ENCODE measurements around the gene TRIM69. TPM values are rescaled to one million over a fixed set of nuclear protein-coding genes. Genes with fewer than 3 reads are reported as not detected.
"Not testable (repeated sequence)": the region's sequence is repeated elsewhere in the genome, so short reads cannot be mapped to it uniquely, and the experiment has no call there.

TRIM69 gene
- total RNA-seq (ENCODE audit: low replicate concordance), result 24.9 and 30.9 TPM in 2 replicates
- long read RNA-seq, transcript TRIM69-207 (2 exons, 3,190 nt), result major isoform, 148 of 154 reads
- long read RNA-seq, partial matches to known transcripts, result 0 of 154 reads
- long read RNA-seq, other reads (novel, unspliced or antisense), result 6 of 154 reads

- peaks cover 6% of the 10 kb centered on the region for H3K36me3 Mint-ChIP-seq
- H3K9me3 Mint-ChIP-seq, result no peaks in the 10 kb centered on the region
- H3K27ac Mint-ChIP-seq, result peak within 1 kb of the TSS; percentile 12
- no peak for TF ChIP-seq CTCF (conservative IDR thresholded peaks at IDR 0.05)
- H3K27me3 Mint-ChIP-seq, result no peaks in the 10 kb centered on the region
- no peak within 1 kb of the TSS for H3K4me3 Mint-ChIP-seq
- H3K4me1 Mint-ChIP-seq (ENCODE audit: unreplicated experiment), result peaks cover 5% of the 10 kb centered on the region
- no peak for DNase-seq (ENCODE audit: extremely low spot score, unreplicated experiment)
Measured at GRCh38 chr15:44736181-44736765, at the start of gene TRIM69. TRIM69 (plus strand) TSS chr15:44736528; CDS start chr15:44736705, 177 bp downstream.

DNA sequence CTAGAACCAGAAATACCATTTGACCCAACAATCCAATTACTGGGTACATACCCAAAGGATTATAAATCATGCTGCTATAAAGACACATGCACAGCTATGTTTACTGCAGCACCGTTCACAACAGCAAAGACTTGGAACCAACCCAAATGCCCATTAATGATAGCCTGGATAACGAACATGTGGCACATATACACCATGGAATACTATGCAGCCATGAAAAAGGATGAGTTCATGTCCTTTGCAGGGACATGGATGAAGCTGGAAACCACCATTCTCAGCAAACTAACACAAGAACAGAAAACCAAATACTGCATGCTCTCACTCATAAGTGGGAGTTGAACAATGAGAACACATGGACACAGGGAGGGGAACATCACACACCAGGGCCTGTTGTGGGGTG lies 47.0 kb upstream of the TRIM69 start:
- DNase-seq (ENCODE audit: extremely low spot score, unreplicated experiment); H3K27ac Mint-ChIP-seq; H3K4me1 Mint-ChIP-seq (ENCODE audit: unreplicated experiment); H3K4me3 Mint-ChIP-seq; H3K36me3 Mint-ChIP-seq; H3K9me3 Mint-ChIP-seq: not testable (repeated sequence)
- peaks cover 13% of the 10 kb centered on the region for H3K27me3 Mint-ChIP-seq

DNA sequence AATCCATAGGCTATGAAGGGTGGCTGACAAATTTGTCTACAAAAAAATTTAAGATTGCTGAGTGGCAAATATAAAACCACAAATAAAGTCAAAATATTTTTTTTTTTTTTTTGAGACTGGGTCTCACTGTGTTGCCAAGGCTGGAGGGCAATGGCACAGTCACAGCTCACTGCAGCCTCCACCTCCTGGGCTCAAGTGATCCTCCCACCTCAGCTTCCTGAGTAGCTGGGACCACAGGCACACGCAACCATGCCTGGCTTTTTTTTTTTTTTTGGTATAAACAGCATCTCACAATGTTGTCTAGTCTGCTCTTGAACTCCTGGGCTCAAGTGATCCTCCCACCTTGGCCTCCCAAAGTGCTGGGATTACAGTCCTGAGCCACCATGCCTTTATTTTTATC lies 46.1 kb upstream of the TRIM69 start:
- not testable (repeated sequence) for DNase-seq (ENCODE audit: extremely low spot score, unreplicated experiment); H3K27ac Mint-ChIP-seq
- peaks cover 13% of the 10 kb centered on the region for H3K27me3 Mint-ChIP-seq

GRCh38 chr15:44692659-44693058 lies 43.7 kb upstream of the TRIM69 start:
- no peak overlapping the region for H3K4me3 Mint-ChIP-seq
- no peaks in the 10 kb centered on the region for H3K36me3 Mint-ChIP-seq
- no peaks in the 10 kb centered on the region for H3K9me3 Mint-ChIP-seq
- DNase-seq (ENCODE audit: extremely low spot score, unreplicated experiment), result no peak
- H3K4me1 Mint-ChIP-seq (ENCODE audit: unreplicated experiment), result no peaks in the 10 kb centered on the region
- TF ChIP-seq CTCF (conservative IDR thresholded peaks at IDR 0.05), result no peak
- H3K27ac Mint-ChIP-seq, result no peak overlapping the region
- H3K27me3 Mint-ChIP-seq, result peaks cover 12% of the 10 kb centered on the region

More for the DNA sequence above, 46.1 kb upstream of the TRIM69 start:
- H3K4me3 Mint-ChIP-seq; H3K9me3 Mint-ChIP-seq; H3K4me1 Mint-ChIP-seq (ENCODE audit: unreplicated experiment); H3K36me3 Mint-ChIP-seq: not testable (repeated sequence)

DNA sequence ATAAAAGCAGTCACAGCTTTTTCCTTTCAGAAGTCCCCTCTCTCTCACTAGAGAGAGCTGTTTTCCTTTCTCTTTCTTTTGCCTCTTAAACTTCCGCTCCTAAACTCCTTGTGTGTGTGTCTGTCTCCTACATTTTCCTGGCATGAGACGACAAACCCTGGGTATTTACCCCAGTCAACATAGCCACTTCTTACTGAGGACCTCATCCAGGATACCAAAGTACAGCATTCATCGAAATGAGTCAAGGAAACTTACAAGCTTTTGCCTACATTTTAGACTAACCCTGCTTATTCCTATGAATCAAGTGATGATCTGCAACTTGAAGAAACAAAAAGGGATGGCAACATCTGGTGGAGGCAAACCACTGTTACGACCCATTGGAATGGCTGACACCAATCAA lies 41.9 kb upstream of the TRIM69 start:
- no peaks in the 10 kb centered on the region for H3K36me3 Mint-ChIP-seq
- H3K4me3 Mint-ChIP-seq, result no peak overlapping the region
- H3K9me3 Mint-ChIP-seq, result no peaks in the 10 kb centered on the region
- TF ChIP-seq CTCF (conservative IDR thresholded peaks at IDR 0.05), result no peak
- no peaks in the 10 kb centered on the region for H3K4me1 Mint-ChIP-seq (ENCODE audit: unreplicated experiment)
- peaks cover 19% of the 10 kb centered on the region for H3K27me3 Mint-ChIP-seq
- H3K27ac Mint-ChIP-seq, result no peak overlapping the region
- DNase-seq (ENCODE audit: extremely low spot score, unreplicated experiment), result no peak

GRCh38 chr15:44695294-44695693 lies 41.0 kb upstream of the TRIM69 start:
- no peaks in the 10 kb centered on the region for H3K4me1 Mint-ChIP-seq (ENCODE audit: unreplicated experiment)
- H3K9me3 Mint-ChIP-seq, result no peaks in the 10 kb centered on the region
- no peak for DNase-seq (ENCODE audit: extremely low spot score, unreplicated experiment)
- TF ChIP-seq CTCF (conservative IDR thresholded peaks at IDR 0.05), result no peak
- H3K27ac Mint-ChIP-seq, result no peak overlapping the region
- no peak overlapping the region for H3K4me3 Mint-ChIP-seq
- peaks cover 24% of the 10 kb centered on the region for H3K27me3 Mint-ChIP-seq
- H3K36me3 Mint-ChIP-seq, result no peaks in the 10 kb centered on the region
